Mesenchymal stem cell (in vitro differentiated cells and primary cell): ENCODE results near the gene SMPD3.

Experiments
- DNase-seq: peaks from one replicate; pipeline ENCODE4 v3.0.0-alpha.2; 2013
- H2AFZ ChIP-seq: one replicate; pipeline ENCODE4 v1.6.1; 2013; ENCODE audit warnings: low read depth, mild to moderate bottlenecking, control low read depth, inconsistent platforms, low read length, moderate library complexity
- H2AK5ac ChIP-seq: 2 replicates; pipeline ENCODE4 v1.6.1; 2013; ENCODE audit warnings: low read length, moderate library complexity, mild to moderate bottlenecking, inconsistent platforms; ENCODE audit not compliant: severe bottlenecking
- H2BK120ac ChIP-seq: one replicate; pipeline ENCODE4 v1.6.1; 2013; ENCODE audit warnings: low read depth, mild to moderate bottlenecking, inconsistent platforms, low read length, moderate library complexity
- H2BK12ac ChIP-seq, 2 experiments: one replicate each; pipeline ENCODE4 v1.6.1; 2013; ENCODE audit warnings: inconsistent platforms in 2 of 2, low read length in 2 of 2, mild to moderate bottlenecking in 2 of 2, moderate library complexity in 2 of 2, control low read depth in 1 of 2
- H2BK15ac ChIP-seq: one replicate; pipeline ENCODE4 v1.6.1; 2013; ENCODE audit warnings: mild to moderate bottlenecking, low read depth, inconsistent platforms; ENCODE audit not compliant: poor library complexity, severe bottlenecking
- H2BK5ac ChIP-seq: 2 replicates; pipeline ENCODE4 v1.6.1; 2013; ENCODE audit warnings: low read depth, mild to moderate bottlenecking, low read length, control low read depth, inconsistent platforms; ENCODE audit not compliant: poor library complexity, severe bottlenecking
- H3K14ac ChIP-seq, 2 experiments: one replicate each; pipeline ENCODE4 v1.6.1; 2013; ENCODE audit warnings: inconsistent platforms in 2 of 2, low read length in 2 of 2, control low read depth in 1 of 2, mild to moderate bottlenecking in 1 of 2, moderate library complexity in 1 of 2
- H3K18ac ChIP-seq, 2 experiments: one replicate each; pipeline ENCODE4 v1.6.1; 2013; ENCODE audit warnings: inconsistent platforms in 2 of 2, low read length in 2 of 2, control low read depth in 1 of 2, low read depth in 1 of 2, mild to moderate bottlenecking in 1 of 2
- H3K23ac ChIP-seq, 2 experiments: one replicate each; pipeline ENCODE4 v1.6.1; 2013; ENCODE audit warnings: inconsistent platforms in 2 of 2, low read length in 2 of 2, mild to moderate bottlenecking in 2 of 2, moderate library complexity in 2 of 2, control low read depth in 1 of 2
- H3K27ac ChIP-seq: 2 replicates; pipeline ENCODE4 v1.5.1; 2013; ENCODE audit warnings: mild to moderate bottlenecking, moderate library complexity, low read length, control low read depth, inconsistent platforms; ENCODE audit not compliant: poor library complexity, severe bottlenecking
- H3K27me3 ChIP-seq, 2 experiments: 2 replicates each; pipeline versions ENCODE4 v1.6.1 to v1.7.0; 2013; ENCODE audit warnings: low read length in 2 of 2, mild to moderate bottlenecking in 2 of 2, moderate library complexity in 2 of 2, control low read depth in 1 of 2, inconsistent platforms in 1 of 2; ENCODE audit not compliant: control insufficient read depth in 1 of 2, insufficient read depth in 1 of 2
- H3K36me3 ChIP-seq, 2 experiments: 2 replicates each; pipeline versions ENCODE4 v1.6.1 to v1.7.0; 2013; ENCODE audit warnings: low read length in 2 of 2, control low read depth in 1 of 2, inconsistent platforms in 1 of 2, low read depth in 1 of 2, mild to moderate bottlenecking in 1 of 2; ENCODE audit not compliant: insufficient read depth in 2 of 2, control insufficient read depth in 1 of 2
- H3K4ac ChIP-seq, 2 experiments: one replicate each; pipeline ENCODE4 v1.6.1; 2013; ENCODE audit warnings: inconsistent platforms in 2 of 2, low read length in 2 of 2, mild to moderate bottlenecking in 2 of 2, moderate library complexity in 2 of 2, control low read depth in 1 of 2, low read depth in 1 of 2
- H3K4me1 ChIP-seq: 2 replicates; pipeline ENCODE4 v1.6.1; 2013; ENCODE audit warnings: low read depth, low read length, control low read depth; ENCODE audit not compliant: control insufficient read depth, insufficient read depth
- H3K4me2 ChIP-seq: 2 replicates; pipeline ENCODE4 v1.6.1; 2013; ENCODE audit warnings: low read length, mild to moderate bottlenecking, inconsistent platforms; ENCODE audit not compliant: poor library complexity, severe bottlenecking
- H3K4me3 ChIP-seq, 2 experiments: 2 replicates each; pipeline versions ENCODE4 v1.5.1 to v1.7.0; 2013; ENCODE audit warnings: low read length in 2 of 2, mild to moderate bottlenecking in 2 of 2, control low read depth in 1 of 2, low read depth in 1 of 2; ENCODE audit not compliant: insufficient read depth in 1 of 2
- H3K79me1 ChIP-seq: replicated peaks from 2 replicates; pipeline ENCODE4 v1.6.1; 2013; ENCODE audit warnings: mild to moderate bottlenecking, control low read depth, low read length, inconsistent platforms; ENCODE audit not compliant: poor library complexity, severe bottlenecking
- H3K9ac ChIP-seq: 2 replicates; pipeline ENCODE4 v1.7.0; 2013; ENCODE audit warnings: mild to moderate bottlenecking, low read length, moderate library complexity
- H3K9me3 ChIP-seq: 2 replicates; pipeline ENCODE4 v1.7.0; 2013; ENCODE audit warnings: mild to moderate bottlenecking, low read length; ENCODE audit not compliant: control insufficient read depth
- H4K8ac ChIP-seq: one replicate; pipeline ENCODE4 v1.6.1; 2013; ENCODE audit warnings: inconsistent platforms, mild to moderate bottlenecking, low read length, moderate library complexity
- H4K91ac ChIP-seq: one replicate; pipeline ENCODE4 v1.6.1; 2013; ENCODE audit warnings: mild to moderate bottlenecking, low read length, inconsistent platforms
- WGBS: methylation state at CpG from one replicate; pipeline ENCODE4 v1.1.7; 2013; ENCODE audit warnings: mixed read lengths; 5-methylcytosine and 5-hydroxymethylcytosine counted together

SMPD3 gene

DNA sequence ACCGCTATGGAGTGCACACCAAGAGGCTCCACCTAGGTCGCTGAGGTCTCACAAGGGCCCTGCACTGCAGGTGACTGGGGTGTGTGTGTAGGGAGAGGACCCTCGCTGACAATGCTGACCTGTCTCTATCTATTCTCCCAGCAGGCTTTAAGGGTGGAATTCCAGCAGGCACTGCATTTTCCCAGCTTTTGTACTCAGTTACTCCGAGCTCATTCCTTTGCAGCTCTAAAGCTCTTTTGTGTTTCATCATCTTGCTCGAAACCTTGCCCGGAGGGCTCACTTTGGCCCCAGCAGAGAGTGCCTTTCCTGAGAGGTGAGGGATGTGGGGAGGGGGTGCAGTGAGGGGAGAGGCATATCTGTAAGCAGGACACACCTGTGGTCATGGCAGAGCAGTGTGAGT, 39.3 kb downstream of the SMPD3 start:
- Histone ChIP-seq H3K4me3 (no peak overlapping the region), H3K27me3 (peaks cover 18 to 37% of the 10 kb centered on the region in 2 experiments), H2AFZ (no peak overlapping the region), H3K27ac (no peak overlapping the region), H2BK120ac (no peak overlapping the region), H3K23ac (no peak overlapping the region), H3K36me3 (no peaks in the 10 kb centered on the region), H3K4me1 (peaks cover 15% of the 10 kb centered on the region), H2AK5ac (no peak overlapping the region), H2BK5ac (no peak overlapping the region), H3K4ac (no peak overlapping the region), H2BK15ac (no peak overlapping the region), H3K4me2 (no peak overlapping the region), H3K9me3 (no peaks in the 10 kb centered on the region), H3K18ac (no peak overlapping the region), H3K14ac (no peak overlapping the region), H3K9ac (no peak overlapping the region), H3K79me1 (no peaks in the 10 kb centered on the region), H4K91ac (no peak overlapping the region), H2BK12ac (no peak overlapping the region), H4K8ac (no peak overlapping the region)
- WGBS, result 56% methylated on average over 3 of the region's 6 CpGs
- DNase-seq, result no peak

DNA sequence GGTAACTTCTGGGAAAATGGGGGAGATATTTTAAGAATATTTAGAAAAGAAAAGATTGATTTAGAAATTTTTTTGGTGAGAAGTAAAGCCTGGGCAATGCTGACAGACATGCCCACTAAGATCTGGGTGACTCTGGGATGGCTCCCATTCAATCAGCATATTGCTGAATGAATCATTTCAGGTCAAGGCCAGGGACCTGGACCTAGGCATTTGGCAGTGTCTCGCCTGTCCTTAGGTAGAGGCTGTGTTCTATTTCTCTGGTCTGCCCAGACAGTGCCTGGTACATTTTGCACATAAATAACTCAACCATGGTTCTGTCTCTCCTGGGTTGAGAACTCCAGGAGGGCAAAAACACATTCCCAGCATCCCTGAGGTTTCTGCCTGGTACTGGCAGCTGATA, 39.9 kb downstream of the SMPD3 start:
- Histone ChIP-seq H3K23ac (no peak overlapping the region), H2BK15ac (no peak overlapping the region), H2BK12ac (no peak overlapping the region), H3K79me1 (no peaks in the 10 kb centered on the region), H2AK5ac (no peak overlapping the region), H3K9me3 (no peaks in the 10 kb centered on the region), H3K9ac (no peak overlapping the region), H3K4me3 (no peak overlapping the region), H4K91ac (no peak overlapping the region), H2AFZ (no peak overlapping the region), H3K36me3 (no peaks in the 10 kb centered on the region), H3K14ac (no peak overlapping the region), H3K27me3 (peaks cover 13 to 37% of the 10 kb centered on the region in 2 experiments), H3K18ac (no peak overlapping the region), H3K27ac (no peak overlapping the region), H4K8ac (no peak overlapping the region), H3K4ac (no peak overlapping the region), H2BK5ac (no peak overlapping the region), H2BK120ac (no peak overlapping the region), H3K4me1 (peaks cover 15% of the 10 kb centered on the region), H3K4me2 (no peak overlapping the region)
- WGBS, result 86% methylated on average over 1 of the region's 1 CpG
- no peak for DNase-seq

DNA sequence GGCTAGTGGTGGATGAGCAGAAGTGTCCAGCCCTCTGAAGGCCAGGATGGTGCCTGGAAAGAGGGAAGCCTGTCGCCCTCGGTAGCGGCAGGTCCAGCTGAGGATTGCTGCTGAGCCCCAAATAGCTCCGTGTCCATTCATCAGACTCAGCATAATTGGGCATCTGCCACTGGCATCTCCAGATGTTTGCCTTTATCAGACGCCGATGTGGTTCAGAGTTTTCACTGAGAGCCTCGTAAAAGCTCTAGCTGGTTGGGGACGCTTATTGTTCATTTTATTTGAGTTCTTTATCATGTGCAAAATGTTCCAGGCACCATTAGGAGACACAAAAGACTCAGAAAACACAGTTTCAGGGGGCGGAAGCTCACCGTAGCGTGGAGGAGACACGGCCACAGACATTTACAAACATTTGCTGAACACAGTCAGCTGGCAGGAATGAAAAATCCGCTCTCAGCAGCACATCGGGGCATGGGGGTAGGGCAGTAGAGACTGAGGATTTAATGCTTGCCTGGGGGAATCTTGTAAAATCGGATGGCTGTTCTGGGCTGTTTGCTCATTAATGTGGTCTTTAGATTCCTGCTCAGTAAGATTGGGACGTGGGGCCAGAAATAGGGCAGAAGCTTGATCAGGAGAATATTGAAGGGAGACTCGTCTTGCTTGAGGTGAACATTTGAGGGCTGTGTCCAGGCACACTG, 41.7 kb downstream of the SMPD3 start:
- peak; percentile 12 for DNase-seq
- WGBS, result 68% methylated on average over 17 of the region's 17 CpGs

DNA sequence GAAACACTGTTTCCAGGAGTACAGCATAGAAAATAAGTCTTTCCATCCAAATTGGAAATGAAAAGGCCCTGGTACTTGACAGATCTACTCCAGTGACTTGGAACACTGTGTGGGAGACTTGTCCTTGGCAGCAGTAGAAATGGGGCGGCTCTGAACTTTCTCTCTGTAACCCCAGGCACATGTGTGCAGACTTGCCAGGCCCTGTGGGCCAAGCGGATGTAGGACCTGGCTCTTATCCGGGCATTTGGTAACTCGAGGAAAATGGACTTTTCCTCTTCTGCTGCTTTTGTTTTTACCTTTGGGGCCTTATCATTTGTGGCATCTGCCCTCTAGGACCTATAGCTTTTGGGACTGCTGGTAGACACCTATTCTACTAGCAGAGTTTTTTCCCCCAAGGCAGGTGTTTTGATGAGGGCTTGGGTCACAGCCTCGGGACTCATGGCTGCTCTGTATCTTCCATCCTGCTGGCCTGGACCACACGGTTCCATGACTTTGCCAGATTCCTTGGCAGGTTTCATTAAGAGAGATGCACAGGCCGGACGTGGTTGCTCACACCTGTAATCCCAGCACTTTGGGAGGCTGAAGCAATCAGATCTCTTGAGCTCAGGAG, 43.5 kb downstream of the SMPD3 start:
- WGBS, result 68% methylated on average over 8 of the region's 8 CpGs
- Histone ChIP-seq H4K91ac (no peak overlapping the region), H3K4me1 (peaks cover 24% of the 10 kb centered on the region), H2BK15ac (no peak overlapping the region), H3K79me1 (no peaks in the 10 kb centered on the region), H2BK5ac (no peak overlapping the region), H3K36me3 (no peaks in the 10 kb centered on the region), H3K4me2 (no peak overlapping the region), H2AFZ (no peak overlapping the region), H2BK12ac (no peak overlapping the region), H3K27me3 (peaks cover 0 to 27% of the 10 kb centered on the region in 2 experiments), H3K9me3 (no peaks in the 10 kb centered on the region), H3K14ac (no peak overlapping the region), H4K8ac (no peak overlapping the region), H3K9ac (no peak overlapping the region), H2BK120ac (no peak overlapping the region), H3K27ac (no peak overlapping the region), H3K4ac (no peak overlapping the region), H3K18ac (no peak overlapping the region), H2AK5ac (no peak overlapping the region), H3K23ac (no peak overlapping the region), H3K4me3 (no peak overlapping the region)
- DNase-seq, result no peak

More for the DNA sequence above, 41.7 kb downstream of the SMPD3 start:
- Histone ChIP-seq H2AK5ac (no peak overlapping the region), H3K4me3 (peak overlapping the region in 1 of 2 experiments; percentile 0), H2AFZ (no peak overlapping the region), H3K23ac (no peak overlapping the region), H3K27me3 (peaks cover 5 to 37% of the 10 kb centered on the region in 2 experiments), H3K4ac (no peak overlapping the region), H3K4me1 (peaks cover 24% of the 10 kb centered on the region), H3K9me3 (no peaks in the 10 kb centered on the region), H3K36me3 (no peaks in the 10 kb centered on the region), H3K79me1 (no peaks in the 10 kb centered on the region), H3K14ac (no peak overlapping the region), H3K18ac (no peak overlapping the region), H4K8ac (no peak overlapping the region), H3K4me2 (no peak overlapping the region), H3K27ac (no peak overlapping the region), H2BK120ac (no peak overlapping the region), H2BK15ac (no peak overlapping the region), H2BK5ac (no peak overlapping the region), H4K91ac (no peak overlapping the region), H3K9ac (peak overlapping the region; percentile 9), H2BK12ac (no peak overlapping the region)
